NCI-H69 (cell line): ENCODE data around the gene RFK.

ENCODE experiments used
- DNase-seq: peaks from one replicate; lab custom pipeline; 2025; lab: John Stamatoyannopoulos, UW

Gene RFK

DNA sequence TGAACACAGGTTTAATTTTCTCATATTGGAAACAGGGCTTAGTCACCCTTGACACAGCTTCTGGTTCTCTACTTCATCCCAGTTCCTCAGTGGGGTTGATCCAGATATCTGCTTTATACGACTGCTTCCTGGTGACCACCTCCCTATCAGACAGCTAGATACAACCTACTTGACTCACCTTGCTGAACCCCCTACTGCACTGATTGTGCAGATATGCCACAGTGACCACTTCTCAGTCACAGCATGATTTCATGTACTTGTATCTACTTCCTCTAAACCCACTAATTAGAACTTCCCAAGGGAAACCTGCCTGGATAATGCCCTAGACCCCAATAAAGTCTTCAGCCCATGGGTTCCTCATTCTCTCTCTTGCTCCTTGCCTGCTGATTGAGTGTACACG lies 18.4 kb upstream of the RFK start:
- DNase-seq = peak; percentile 52

GRCh38 chr9:76405868-76406267 lies 11.6 kb upstream of the RFK start:
- DNase-seq = peak; percentile 19

- no peak for DNase-seq
Measured at GRCh38 chr9:76405340-76405739, 11.1 kb upstream of the RFK start.

GRCh38 chr9:76404401-76404800 lies 10.2 kb upstream of the RFK start:
- no peak for DNase-seq

GRCh38 chr9:76403352-76403751 lies 9.1 kb upstream of the RFK start:
- peak; percentile 72 for DNase-seq

- peak; percentile 57 for DNase-seq
Measured at GRCh38 chr9:76401580-76402354, 7.5 kb upstream of the RFK start.

GRCh38 chr9:76401176-76401575 lies 7.0 kb upstream of the RFK start:
- no peak for DNase-seq

DNA sequence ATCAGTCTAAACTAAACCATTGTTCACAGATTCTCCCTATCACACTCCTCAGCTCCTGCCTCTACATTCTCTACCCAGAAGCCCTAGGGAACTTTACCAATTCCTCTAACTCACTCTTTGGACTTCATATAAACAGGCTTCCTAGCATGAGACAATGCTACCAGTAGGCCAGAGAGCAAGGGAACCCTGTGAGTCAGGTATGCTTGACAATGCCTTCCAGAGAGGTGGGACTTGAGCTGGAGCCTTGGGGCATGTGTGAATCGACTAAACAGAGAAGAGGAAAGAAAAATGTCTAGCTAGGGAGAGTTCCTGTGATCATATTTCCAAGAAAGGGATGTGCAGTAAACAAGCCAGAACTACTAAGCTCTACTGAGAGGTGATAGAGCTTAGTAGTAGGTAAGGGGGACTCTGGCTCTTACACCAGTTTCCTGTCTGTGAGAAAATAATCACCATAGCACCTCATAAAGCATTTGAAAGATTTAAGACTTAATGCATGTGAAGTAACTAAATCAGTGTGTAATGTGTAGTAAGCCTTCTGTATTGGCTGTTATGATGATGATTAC lies 6.4 kb upstream of the RFK start:
- DNase-seq = no peak

- no peak for DNase-seq
Measured at GRCh38 chr9:76399856-76400255, 5.6 kb upstream of the RFK start.

GRCh38 chr9:76396597-76396996 lies 2.4 kb upstream of the RFK start:
- no peak for DNase-seq

GRCh38 chr9:76396144-76396543 lies 1.9 kb upstream of the RFK start:
- no peak for DNase-seq

- no peak for DNase-seq
Measured at GRCh38 chr9:76395381-76395780, 1.2 kb upstream of the RFK start.

GRCh38 chr9:76394960-76395252 lies 680 bp upstream of the RFK start:
- DNase-seq = peak; percentile 87

DNA sequence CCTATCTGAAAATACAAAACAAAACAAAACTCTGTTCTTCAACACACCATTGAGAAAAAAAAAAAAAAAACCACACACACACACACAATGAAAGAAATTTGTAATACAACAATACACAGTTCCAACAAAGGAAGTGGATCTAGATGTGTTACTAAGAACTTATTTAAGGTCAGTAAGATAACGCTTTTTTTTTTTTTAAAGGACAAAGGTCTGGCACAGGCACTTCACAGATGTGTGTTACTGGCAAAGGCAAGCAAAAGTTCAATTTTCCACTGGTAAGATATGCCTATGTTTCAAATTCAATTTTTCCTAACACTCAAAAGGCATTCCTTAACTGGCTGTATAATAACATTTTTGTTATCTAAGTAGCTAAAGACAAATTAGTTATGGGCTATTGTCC lies 3.6 kb downstream of the RFK start:
- no peak for DNase-seq

DNA sequence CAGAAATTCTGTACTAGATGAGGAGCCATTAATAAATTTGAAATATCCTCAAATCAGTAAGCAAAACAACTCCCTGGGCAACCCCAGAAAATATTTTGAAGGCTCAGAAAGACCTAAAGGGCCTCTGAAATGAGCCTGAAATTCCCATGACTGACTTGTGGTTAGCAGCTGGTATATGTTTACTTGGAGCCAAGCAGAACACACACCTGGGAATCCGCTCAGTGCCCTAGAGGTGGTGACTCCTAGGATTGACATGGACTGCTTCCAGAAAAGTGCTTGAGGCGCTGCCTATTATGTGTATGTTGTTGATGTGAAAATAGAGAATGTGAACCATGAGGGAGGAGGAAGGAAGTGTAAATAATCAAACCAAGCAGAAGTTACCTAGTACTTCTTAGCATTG lies 14.7 kb downstream of the RFK start:
- DNase-seq = peak; percentile 96

DNA sequence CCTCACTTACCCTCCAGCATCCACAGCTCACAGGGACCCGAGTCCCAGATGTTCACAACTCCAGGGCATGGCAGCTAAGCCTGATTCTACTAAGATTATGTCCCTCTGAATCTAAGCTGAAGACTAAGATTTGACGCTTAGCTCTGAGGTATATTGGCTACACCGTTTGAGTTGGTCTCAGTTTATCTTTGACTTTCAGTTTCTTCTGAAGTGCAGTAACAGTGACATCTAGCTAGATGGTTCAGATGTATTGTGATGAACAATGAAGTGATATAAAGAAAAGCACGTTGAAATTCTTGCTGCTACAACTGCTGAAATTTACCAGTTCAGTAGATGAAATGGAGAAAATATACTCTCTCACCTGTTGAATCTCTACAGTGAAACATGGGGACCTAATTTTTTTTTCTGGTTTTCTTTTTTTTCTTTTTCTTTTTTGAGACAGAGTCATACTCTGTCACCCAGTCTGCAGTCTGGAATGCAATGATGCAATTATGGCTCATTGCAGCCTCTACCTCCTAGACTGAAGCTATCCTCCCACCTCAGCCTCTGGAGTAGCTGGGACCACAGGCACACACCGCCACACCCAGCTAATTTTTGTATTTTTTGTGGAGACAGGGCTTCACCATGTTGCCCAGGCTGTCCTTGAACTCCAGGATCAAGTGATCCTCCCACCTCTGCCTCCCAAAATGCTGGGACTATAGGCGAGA lies 15.7 kb downstream of the RFK start:
- no peak for DNase-seq

DNA sequence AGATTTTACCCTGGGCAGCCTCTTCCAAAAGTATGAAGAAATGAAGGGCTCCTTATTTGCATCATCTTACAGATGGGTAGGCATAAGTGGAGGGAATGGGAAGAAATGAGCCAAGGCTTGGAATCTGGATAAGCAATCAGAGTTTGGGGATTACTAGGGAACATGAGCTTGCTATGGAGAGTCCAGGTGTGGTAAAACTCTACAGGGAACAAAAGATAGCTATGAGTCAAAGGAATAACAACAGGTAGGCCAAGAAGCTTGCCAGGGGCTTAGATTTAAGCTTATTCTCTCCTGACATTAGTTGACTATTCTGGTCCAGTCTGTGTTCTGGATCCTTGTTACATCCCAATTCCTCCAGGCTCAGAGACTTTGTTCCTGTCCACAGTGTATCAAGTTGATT lies 16.4 kb downstream of the RFK start:
- DNase-seq = no peak

DNA sequence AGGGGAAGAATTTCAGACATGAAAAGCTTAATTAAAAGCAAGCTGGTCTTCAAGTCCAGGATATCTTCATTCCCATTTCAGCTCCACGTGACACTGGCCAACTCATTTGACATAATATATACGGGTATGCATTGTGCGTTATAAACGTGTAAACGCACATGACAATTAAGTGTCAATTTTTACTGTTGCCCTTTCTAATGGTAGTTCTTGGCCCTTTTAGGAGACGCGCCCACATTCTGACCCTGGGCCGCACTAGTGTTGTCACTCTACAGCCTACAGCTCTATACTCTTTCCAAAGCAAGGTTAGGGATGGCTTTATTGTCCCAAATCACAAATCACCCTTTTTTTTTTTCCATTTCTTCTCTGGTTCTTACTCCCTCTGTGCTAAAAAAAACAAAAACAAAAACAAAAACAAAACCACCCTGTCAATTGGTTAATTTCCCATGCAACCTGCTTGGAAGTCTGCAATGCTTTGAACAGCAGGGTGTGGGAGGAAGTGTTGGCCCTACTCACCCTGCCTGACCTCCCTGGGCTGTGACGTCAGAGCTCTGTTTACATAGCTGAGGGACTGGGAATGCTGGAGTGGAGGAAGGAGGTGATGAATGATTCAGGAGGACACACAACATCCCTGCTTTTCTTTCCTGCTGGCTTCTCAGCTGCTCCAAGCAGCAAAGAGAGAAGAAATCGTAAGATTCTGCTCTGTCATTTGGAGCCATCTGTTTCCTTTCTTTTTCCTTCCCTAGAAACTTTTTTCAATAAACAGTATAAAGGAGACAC lies 19.3 kb downstream of the RFK start:
- DNase-seq = peak; percentile 84

- no peak for DNase-seq
Measured at GRCh38 chr9:76373784-76374474, 20.3 kb downstream of the RFK start.

GRCh38 chr9:76373173-76373783 lies 20.9 kb downstream of the RFK start:
- peak; percentile 17 for DNase-seq

DNA sequence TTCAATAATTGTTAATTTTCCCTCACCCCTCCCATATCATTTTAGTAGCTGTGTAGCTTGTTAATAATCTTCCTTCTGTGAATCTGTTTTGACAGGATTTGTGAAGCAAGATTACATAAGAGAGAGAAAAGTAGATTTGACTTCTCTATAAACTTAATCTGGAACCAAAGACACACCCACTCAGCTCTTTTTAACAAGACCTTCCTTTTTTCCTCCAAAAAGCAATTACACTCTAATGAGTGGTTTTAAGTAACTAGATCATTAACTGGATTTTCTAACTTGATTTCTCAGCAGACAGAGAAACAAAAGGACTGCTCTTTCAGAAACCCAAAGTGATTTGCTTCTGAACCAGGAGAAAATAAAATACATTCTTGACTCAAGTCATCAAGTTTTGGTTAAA lies 21.9 kb downstream of the RFK start:
- DNase-seq = peak; percentile 55

- DNase-seq = no peak
Measured at GRCh38 chr9:76371901-76372300, 22.3 kb downstream of the RFK start.
